H1 (cell line): ENCODE data around the gene NSD2. TPM values are rescaled to one million over a fixed set of nuclear protein-coding genes. Genes with fewer than 3 reads are reported as not detected.

Experiments used
- CTCF ChIA-PET: fragments of 300-600 bp; sonication (Branson Sonifier 250); formaldehyde crosslinking; loops from one replicate; lab custom pipeline; 2021; ENCODE audit not compliant: partially characterized antibody; lab: Charles Lee
- POLR2A ChIA-PET: fragments of 300-600 bp; sonication (Branson Sonifier 250); formaldehyde crosslinking; loops from one replicate; lab custom pipeline; 2021; ENCODE audit warnings: inconsistent platforms; ENCODE audit not compliant: partially characterized antibody; lab: Charles Lee
- DNase-seq, 2 experiments: peaks; one replicate each; pipeline versions ENCODE4 v3.0.0 to v3.0.0-alpha.2; 2010 to 2022; ENCODE audit warnings: low spot score in 2 of 2, low read depth in 1 of 2, mixed read lengths in 1 of 2
- FAIRE-seq: peaks from 2 replicates; lab custom pipeline; 2011; peaks lifted over from hg19 to GRCh38; lab: Jason Lieb, UNC
- H2AFZ ChIP-seq: 2 replicates; pipeline ENCODE4 v1.8.1; 2012; ENCODE audit warnings: low read length, inconsistent platforms
- H2AK5ac ChIP-seq: 2 replicates; pipeline ENCODE4 v1.6.1; 2013; ENCODE audit warnings: low read depth, low read length
- H2BK120ac ChIP-seq: replicated peaks from 2 replicates; pipeline ENCODE3; 2013; ENCODE audit warnings: low read depth, low read length, inconsistent platforms
- H2BK12ac ChIP-seq: 2 replicates; pipeline ENCODE4 v1.6.1; 2013; ENCODE audit warnings: low read depth, low read length
- H2BK15ac ChIP-seq: 2 replicates; pipeline ENCODE4 v1.6.1; 2013; ENCODE audit warnings: low read length
- H2BK20ac ChIP-seq: 2 replicates; pipeline ENCODE4 v1.6.1; 2013; ENCODE audit warnings: low read length
- H2BK5ac ChIP-seq: 2 replicates; pipeline ENCODE4 v1.6.1; 2013; ENCODE audit warnings: low read depth, low read length
- H3K14ac ChIP-seq: 2 replicates; pipeline ENCODE4 v1.6.1; 2013; ENCODE audit warnings: inconsistent platforms; ENCODE audit not compliant: insufficient read length
- H3K18ac ChIP-seq: 2 replicates; pipeline ENCODE4 v1.6.1; 2013; ENCODE audit warnings: low read length; ENCODE audit errors: extremely low read depth
- H3K23ac ChIP-seq: 2 replicates; pipeline ENCODE4 v1.6.1; 2013; ENCODE audit warnings: inconsistent platforms; ENCODE audit not compliant: insufficient read length
- H3K23me2 ChIP-seq: 2 replicates; pipeline ENCODE4 v1.6.1; 2013; ENCODE audit warnings: low read depth, low read length
- H3K27ac ChIP-seq: 2 replicates; pipeline ENCODE4 v1.6.1; 2011; ENCODE audit warnings: low read depth, low read length, inconsistent platforms
- H3K27me3 ChIP-seq, 4 experiments: replicated peaks in 1 of 4; 1 replicate in 1 of 4; 2 replicates in 3 of 4; pipeline versions ENCODE4 v1.6.1 to v1.8.1; 2011 to 2013; ENCODE audit warnings: low read length in 3 of 4, mild to moderate bottlenecking in 3 of 4, inconsistent platforms in 2 of 4, mixed read lengths in 2 of 4, moderate library complexity in 1 of 4; ENCODE audit not compliant: control insufficient read depth in 3 of 4, insufficient read depth in 3 of 4; ENCODE audit errors: extremely low read depth in 1 of 4
- H3K36me3 ChIP-seq, 4 experiments: 2 replicates each; pipeline versions ENCODE4 v1.6.1 to v1.8.1; 2011 to 2013; ENCODE audit warnings: mild to moderate bottlenecking in 4 of 4, low read length in 3 of 4, moderate library complexity in 2 of 4, control low read depth in 1 of 4, inconsistent platforms in 1 of 4; ENCODE audit not compliant: insufficient read depth in 4 of 4, control insufficient read depth in 2 of 4
- H3K4ac ChIP-seq: replicated peaks from 2 replicates; pipeline ENCODE3; 2013; ENCODE audit warnings: low read length, low read depth, mixed read lengths, inconsistent platforms; ENCODE audit not compliant: insufficient read length
- H3K4me1 ChIP-seq, 4 experiments: replicated peaks in 1 of 4; 1 replicate in 1 of 4; 2 replicates in 3 of 4; pipeline versions ENCODE4 v1.6.1 to v1.8.1; 2011 to 2013; ENCODE audit warnings: low read length in 3 of 4, inconsistent platforms in 2 of 4, mixed read lengths in 1 of 4; ENCODE audit not compliant: insufficient read depth in 4 of 4, control insufficient read depth in 3 of 4
- H3K4me2 ChIP-seq, 2 experiments: 2 replicates each; pipeline versions ENCODE4 v1.6.1 to v1.8.1; 2011 to 2013; ENCODE audit warnings: low read depth in 2 of 2, low read length in 2 of 2, control low read depth in 1 of 2, inconsistent platforms in 1 of 2, mild to moderate bottlenecking in 1 of 2; ENCODE audit not compliant: insufficient read depth in 1 of 2
- H3K4me3 ChIP-seq, 4 experiments: fragments of 200-600, 300-600 bp in 1 of 4; sonication (generic), shearing (Covaris generic), sonication (Bioruptor Twin) in 1 of 4; 2 replicates each; pipeline versions ENCODE4 v1.5.1 to v1.8.1; 2011 to 2016; ENCODE audit warnings: low read length in 4 of 4, low read depth in 3 of 4, control low read depth in 2 of 4, inconsistent platforms in 2 of 4, mild to moderate bottlenecking in 2 of 4, mixed read lengths in 1 of 4, moderate library complexity in 1 of 4; ENCODE audit not compliant: insufficient read depth in 2 of 4; ENCODE audit errors: extremely low read depth in 1 of 4
- H3K56ac ChIP-seq: replicated peaks from 2 replicates; pipeline ENCODE3; 2013; ENCODE audit warnings: low read depth, mild to moderate bottlenecking, mixed read lengths, low read length, inconsistent platforms; ENCODE audit not compliant: insufficient read length
- H3K79me1 ChIP-seq: 2 replicates; pipeline ENCODE4 v1.6.1; 2013; ENCODE audit warnings: low read depth, low read length, control low read depth
- H3K79me2 ChIP-seq, 2 experiments: 2 replicates each; pipeline versions ENCODE4 v1.6.1 to v1.8.1; 2012 to 2013; ENCODE audit warnings: low read length in 2 of 2, mild to moderate bottlenecking in 2 of 2, inconsistent platforms in 1 of 2; ENCODE audit not compliant: insufficient read depth in 2 of 2, control insufficient read depth in 1 of 2
- H3K9ac ChIP-seq, 4 experiments: replicated peaks in 1 of 4; 1 replicate in 1 of 4; 2 replicates in 3 of 4; pipeline versions ENCODE4 v1.6.1 to v1.8.1; 2011 to 2013; ENCODE audit warnings: low read depth in 3 of 4, low read length in 3 of 4, control low read depth in 2 of 4, mild to moderate bottlenecking in 2 of 4, moderate library complexity in 2 of 4, inconsistent platforms in 1 of 4; ENCODE audit errors: extremely low read depth in 1 of 4
- H3K9me3 ChIP-seq, 2 experiments: 2 replicates each; pipeline versions ENCODE4 v1.6.1 to v1.8.1; 2012 to 2013; ENCODE audit warnings: mild to moderate bottlenecking in 2 of 2, moderate library complexity in 2 of 2, control low read depth in 1 of 2, inconsistent platforms in 1 of 2, low read depth in 1 of 2, low read length in 1 of 2, mixed read lengths in 1 of 2; ENCODE audit not compliant: insufficient read depth in 2 of 2
- H4K20me1 ChIP-seq, 2 experiments: replicated peaks in 1 of 2; 2 replicates each; pipeline versions ENCODE3 to v1.8.1; 2011 to 2013; ENCODE audit warnings: inconsistent platforms in 2 of 2, low read length in 2 of 2, mild to moderate bottlenecking in 1 of 2; ENCODE audit not compliant: insufficient read depth in 2 of 2, control insufficient read depth in 1 of 2
- H4K5ac ChIP-seq: 2 replicates; pipeline ENCODE4 v1.6.1; 2013; ENCODE audit warnings: low read length, low read depth, mixed read lengths, inconsistent platforms; ENCODE audit not compliant: insufficient read length
- H4K8ac ChIP-seq: 2 replicates; pipeline ENCODE4 v1.8.0; 2013; ENCODE audit warnings: mild to moderate bottlenecking, moderate library complexity, low read length, inconsistent platforms; ENCODE audit not compliant: insufficient read depth; ENCODE audit errors: extremely low read depth
- H4K91ac ChIP-seq: replicated peaks from 2 replicates; pipeline ENCODE3; 2013; ENCODE audit warnings: low read length, mixed read lengths, inconsistent platforms; ENCODE audit not compliant: insufficient read length
- BACH1 ChIP-seq: IDR thresholded peaks from 2 replicates; pipeline ENCODE4 v1.6.1; 2012; ENCODE audit warnings: low read length, improper control_type of control experiment
- CBX5 ChIP-seq: fragments of 300-800, 300-1000 bp; sonication (generic); IDR thresholded peaks from 2 replicates; pipeline ENCODE4 v1.7.1; 2016; ENCODE audit warnings: antibody characterized with exemption, low read length, low read depth
- JUN ChIP-seq: IDR thresholded peaks from 2 replicates; pipeline ENCODE4 v1.6.1; 2011; ENCODE audit warnings: low read depth, mild to moderate bottlenecking, improper control_type of control experiment, low read length
- KDM1A ChIP-seq: fragments of 200-600, 300-600 bp; sonication (generic); IDR thresholded peaks from 2 replicates; pipeline ENCODE4 v1.7.1; 2016; ENCODE audit warnings: mild to moderate bottlenecking, low read length, borderline replicate concordance
- POLR2A ChIP-seq, 2 experiments: IDR thresholded peaks; 1 replicate in 1 of 2; 2 replicates in 1 of 2; pipeline ENCODE4 v1.6.1; 2011; ENCODE audit warnings: low read depth in 2 of 2, low read length in 2 of 2, mild to moderate bottlenecking in 2 of 2; ENCODE audit errors: control extremely low read depth in 1 of 2
- RNF2 ChIP-seq: fragments of 200-900, 300-1000 bp; sonication (generic); IDR thresholded peaks from 2 replicates; pipeline ENCODE4 v1.7.1; 2016; ENCODE audit warnings: borderline replicate concordance, low read depth, mild to moderate bottlenecking, antibody characterized with exemption, low read length; ENCODE audit not compliant: poor library complexity, severe bottlenecking; ENCODE audit errors: missing control alignments
- SIRT6 ChIP-seq: IDR thresholded peaks from one replicate; pipeline ENCODE4 v1.7.1; 2012; ENCODE audit warnings: low read length, inconsistent platforms
- TEAD4 ChIP-seq: IDR thresholded peaks from 2 replicates; pipeline ENCODE4 v1.6.1; 2012; ENCODE audit warnings: low read depth, low read length, inconsistent platforms, mixed read lengths
- ZNF274 ChIP-seq: IDR thresholded peaks from 2 replicates; pipeline ENCODE4 v1.7.0; 2012; ENCODE audit warnings: low read length, borderline replicate concordance; ENCODE audit errors: extremely low read depth
- WGBS, 2 experiments: shearing (Covaris generic) in 1 of 2; methylation state at CpG; one replicate each; pipeline versions ENCODE4 v1.1.6 to v1.1.7; 2013 to 2015; ENCODE audit warnings: low lambda C conversion rate in 2 of 2, mixed read lengths in 2 of 2, inconsistent platforms in 1 of 2, low coverage in 1 of 2, missing lambda C conversion rate in 1 of 2; ENCODE audit not compliant: insufficient replicate concordance in 2 of 2, insufficient coverage in 1 of 2, insufficient read length in 1 of 2; ENCODE audit errors: extremely low coverage in 1 of 2, missing lambda C conversion rate in 1 of 2; 5-methylcytosine and 5-hydroxymethylcytosine counted together
- polyA plus RNA-seq, 7 experiments: library from polyadenylated mRNA; depleted of rRNA in 3 of 7; stranded (reverse) in 5 of 7; unstranded in 2 of 7; fragments of >200 nt in 5 of 7; fragments of 200-250 nt in 2 of 7; gene quantifications; 1 replicate in 5 of 7; 2 replicates in 1 of 7; 4 replicates in 1 of 7; pipeline versions ENCODE4 v1.2.1 to v1.2.3, GENCODE V29; 2011 to 2013; ENCODE audit warnings: missing spikeins in 2 of 7, mixed read lengths in 2 of 7
- total RNA-seq: library from RNA; stranded (reverse); fragmentation: NEBNext Ultra II Directional; extraction: Animal tissue kit (Norgen Biotek cat#: 25700); gene quantifications from 2 replicates; pipeline ENCODE4 v1.2.1, GENCODE V29; 2021
- TF ChIP-seq, protein P1 (sequence below): IDR thresholded peaks from 2 replicates; pipeline ENCODE4 v1.6.1; 2011; ENCODE audit warnings: low read depth, mild to moderate bottlenecking, low read length; ENCODE audit not compliant: insufficient read depth
- TF ChIP-seq, protein P2 (sequence below): IDR thresholded peaks from 2 replicates; pipeline ENCODE4 v1.6.1; 2012; ENCODE audit warnings: low read length, inconsistent platforms

The NSD2 gene
- total and polyA plus RNA-seq, 2 of the 8 experiments (the other 6 are each of a cell fraction or from before 2014, with no cell fraction given), result 26.7 to 129 TPM

DNA sequence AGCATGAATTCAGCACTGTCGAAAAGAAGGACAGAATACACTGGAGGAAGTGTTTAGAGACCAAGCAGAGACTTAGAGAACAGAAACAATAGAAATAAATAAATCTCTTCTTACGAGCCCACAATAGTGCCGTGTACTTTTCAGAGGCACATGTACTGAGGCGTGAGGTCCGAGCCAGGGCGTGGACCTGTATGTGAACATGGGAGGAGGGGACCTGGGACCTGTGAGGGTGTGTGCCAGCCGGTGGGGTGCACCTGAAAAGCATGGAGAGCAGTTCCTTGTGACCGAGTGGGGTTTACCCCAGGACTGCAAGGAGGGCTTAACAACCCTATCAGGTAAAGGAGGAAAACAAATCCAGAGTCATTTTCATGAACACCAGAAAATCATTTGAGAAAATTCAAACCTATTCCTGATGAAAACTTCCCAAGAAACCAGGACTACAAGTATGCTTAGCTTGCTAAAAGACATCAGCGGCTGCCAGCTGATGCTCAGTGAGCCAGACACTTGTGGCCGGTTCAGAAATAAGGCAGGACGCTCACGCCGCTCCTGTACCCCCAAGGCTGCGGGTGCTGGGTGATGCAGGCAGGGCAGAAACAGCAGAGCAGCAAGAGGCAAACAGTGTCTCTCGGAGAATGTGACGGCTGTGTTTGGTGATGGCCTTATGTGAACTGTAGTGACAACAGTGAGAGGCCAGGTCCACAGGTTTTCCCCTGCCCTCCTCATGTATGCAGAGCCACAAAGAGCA, 100.4 kb downstream of the NSD2 start:
- no peak overlapping the region for H3K56ac ChIP-seq
- H4K5ac ChIP-seq, result no peak overlapping the region
- peaks cover 2 to 12% of the 10 kb centered on the region in 2 experiments for H4K20me1 ChIP-seq
- no peak overlapping the region for H2BK12ac ChIP-seq
- no peak overlapping the region for H4K8ac ChIP-seq
- no peak overlapping the region for H2AFZ ChIP-seq
- H3K14ac ChIP-seq, result no peak overlapping the region
- POLR2A ChIA-PET, result interaction anchor here (0.5 to 1.3 kb wide), 2 partner anchors 13 to 40 kb away, joined by 4 to 5 read pairs; no protein-coding TSS in a partner anchor
- no peaks in the 10 kb centered on the region for H3K9me3 ChIP-seq
- H3K36me3 ChIP-seq, result peaks cover 10 to 43% (median 28%) of the 10 kb centered on the region in 4 experiments; a peak in 7 of 8 replicates
- WGBS, 2 experiments, result 93% methylated on average over 16 of the region's 16 CpGs; no CpG with 5 or more reads in 1 of the 2 experiments
- H3K79me2 ChIP-seq, result no peaks in the 10 kb centered on the region
- H3K4me2 ChIP-seq, result no peak overlapping the region
- H2BK120ac ChIP-seq, result no peak overlapping the region
- H3K4me1 ChIP-seq, result no peaks in the 10 kb centered on the region
- H2BK5ac ChIP-seq, result no peak overlapping the region
- no peak overlapping the region for H3K4me3 ChIP-seq
- H3K27me3 ChIP-seq, result no peaks in the 10 kb centered on the region
- H2AK5ac ChIP-seq, result no peak overlapping the region
- no peak overlapping the region for H3K18ac ChIP-seq
- no peak overlapping the region for H3K23ac ChIP-seq
- H3K4ac ChIP-seq, result no peak overlapping the region
- CTCF ChIA-PET, result no interaction called here
- H4K91ac ChIP-seq, result no peak overlapping the region
- H2BK20ac ChIP-seq, result no peak overlapping the region
- no peak for FAIRE-seq
- no peak overlapping the region for H3K9ac ChIP-seq
- H3K79me1 ChIP-seq, result peaks cover 2% of the 10 kb centered on the region; the same call in 1 of the 2 replicates
- H3K23me2 ChIP-seq, result no peaks in the 10 kb centered on the region
- no peak overlapping the region for H3K27ac ChIP-seq
- no peak for DNase-seq
- no peak overlapping the region for H2BK15ac ChIP-seq
- no peak for TF ChIP-seq JUN
- no peak for TF ChIP-seq ZNF274
- no peak for TF ChIP-seq CBX5
- TF ChIP-seq, protein P1, sequence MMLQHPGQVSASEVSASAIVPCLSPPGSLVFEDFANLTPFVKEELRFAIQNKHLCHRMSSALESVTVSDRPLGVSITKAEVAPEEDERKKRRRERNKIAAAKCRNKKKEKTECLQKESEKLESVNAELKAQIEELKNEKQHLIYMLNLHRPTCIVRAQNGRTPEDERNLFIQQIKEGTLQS, result no peak
- TF ChIP-seq BACH1, result no peak
- TF ChIP-seq, protein P2, sequence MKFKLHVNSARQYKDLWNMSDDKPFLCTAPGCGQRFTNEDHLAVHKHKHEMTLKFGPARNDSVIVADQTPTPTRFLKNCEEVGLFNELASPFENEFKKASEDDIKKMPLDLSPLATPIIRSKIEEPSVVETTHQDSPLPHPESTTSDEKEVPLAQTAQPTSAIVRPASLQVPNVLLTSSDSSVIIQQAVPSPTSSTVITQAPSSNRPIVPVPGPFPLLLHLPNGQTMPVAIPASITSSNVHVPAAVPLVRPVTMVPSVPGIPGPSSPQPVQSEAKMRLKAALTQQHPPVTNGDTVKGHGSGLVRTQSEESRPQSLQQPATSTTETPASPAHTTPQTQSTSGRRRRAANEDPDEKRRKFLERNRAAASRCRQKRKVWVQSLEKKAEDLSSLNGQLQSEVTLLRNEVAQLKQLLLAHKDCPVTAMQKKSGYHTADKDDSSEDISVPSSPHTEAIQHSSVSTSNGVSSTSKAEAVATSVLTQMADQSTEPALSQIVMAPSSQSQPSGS, result no peak
- no peak for TF ChIP-seq POLR2A (IDR thresholded peaks at IDR 0.05; ENCODE audit: control extremely low read depth in 1 of 2, low read depth in 2 of 2, low read length in 2 of 2)
- no peak for TF ChIP-seq KDM1A
- TF ChIP-seq SIRT6, result no peak
- TF ChIP-seq TEAD4, result no peak
- TF ChIP-seq RNF2, result no peak
